Right lobe of liver (tissue), 4 donors: ENCODE data around the gene DUSP11.

Experiments
- CTCF ChIP-seq, 4 donors: fragments of 200-600 bp in 3 of 4; fragments of 450-650 bp in 1 of 4; IDR thresholded peaks; one replicate each; pipeline versions ENCODE4 v1.5.1 to v1.8.0; 2016 to 2022; ENCODE audit warnings: antibody characterized with exemption in 4 of 4, mild to moderate bottlenecking in 2 of 4
- POLR2A ChIP-seq: fragments of 450-650 bp; IDR thresholded peaks from one replicate; pipeline ENCODE4 v1.6.1; 2017; ENCODE audit warnings: antibody characterized with exemption, mild to moderate bottlenecking
- donor health status: DM: no; HTN: no; CAD: no.
- donor health status: DM: no; HTN: no; CAD: no.
- donor health status: DM: no; HTN: yes; CAD: no.

GRCh38 chr2:73825408-73825807, 45.5 kb upstream of the DUSP11 start:
- TF ChIP-seq CTCF (IDR thresholded peaks at IDR 0.05) (no peak), POLR2A (no peak)
